Prostate gland (tissue), 2 donors: ENCODE data around the gene WNT8A. TPM values are rescaled to one million over a fixed set of nuclear protein-coding genes. Genes with fewer than 3 reads are reported as not detected.

ENCODE experiments used
- DNase-seq: peaks from one replicate; pipeline ENCODE4 v3.0.0-alpha.2; 2019; ENCODE audit warnings: low spot score
- H3K27ac ChIP-seq, 2 donors: fragments of 200-600 bp; sonication (generic); 2 replicates each; pipeline ENCODE4 v1.5.1; 2017 to 2019
- H3K27me3 ChIP-seq: fragments of 200-600 bp; sonication (generic); replicated peaks from 2 replicates; pipeline ENCODE4 v1.5.1; 2019; ENCODE audit not compliant: insufficient read depth
- H3K36me3 ChIP-seq, 2 donors: fragments of 200-600 bp; sonication (generic); 1 replicate in 1 of 2; 2 replicates in 1 of 2; pipeline versions ENCODE4 v1.5.1 to v1.8.1; 2017 to 2019
- H3K4me1 ChIP-seq: fragments of 200-600 bp; sonication (generic); replicated peaks from 2 replicates; pipeline ENCODE4 v1.5.1; 2019
- H3K4me3 ChIP-seq, 2 donors: fragments of 200-600 bp; sonication (generic); 2 replicates each; pipeline ENCODE4 v1.5.1; 2017 to 2019
- H3K9me3 ChIP-seq: fragments of 200-600 bp; sonication (generic); 2 replicates; pipeline ENCODE4 v1.5.1; 2017
- POLR2A ChIP-seq: fragments of 450-650 bp; IDR thresholded peaks from one replicate; pipeline ENCODE4 v1.6.1; 2016; ENCODE audit warnings: antibody characterized with exemption, mild to moderate bottlenecking
- POLR2AphosphoS5 ChIP-seq: sonication (generic); formaldehyde crosslinking; IDR thresholded peaks from one replicate; pipeline ENCODE4 v1.6.1; 2017; ENCODE audit warnings: antibody characterized with exemption
- WGBS: methylation state at CpG from one replicate; pipeline ENCODE4 v1.1.5; 2018; 5-methylcytosine and 5-hydroxymethylcytosine counted together
- intact Hi-C: fragments of 100-400 bp; cut with DNase I; formaldehyde crosslinking; loops from one replicate; pipeline ENCODE4 v1.14.2; 2022
- total RNA-seq, 2 donors: library from RNA; depleted of rRNA; stranded (reverse); fragments of >200 nt; gene quantifications; one replicate each; pipeline ENCODE4 v1.1.0, GENCODE V29; 2016
- TF ChIP-seq, protein P1 (sequence below), 4 experiments: fragments of 200-600 bp in 2 of 4; fragments of 450-650 bp in 2 of 4; sonication (generic) in 2 of 4; IDR thresholded peaks; 1 replicate in 3 of 4; 2 replicates in 1 of 4; pipeline ENCODE4 v1.5.1; 2016 to 2019; ENCODE audit warnings: antibody characterized with exemption in 4 of 4, mild to moderate bottlenecking in 2 of 4, moderate library complexity in 2 of 4

Gene WNT8A
- total RNA-seq, 2 donors from 2014 or later: 1.1 TPM; not detected in 1

DNA sequence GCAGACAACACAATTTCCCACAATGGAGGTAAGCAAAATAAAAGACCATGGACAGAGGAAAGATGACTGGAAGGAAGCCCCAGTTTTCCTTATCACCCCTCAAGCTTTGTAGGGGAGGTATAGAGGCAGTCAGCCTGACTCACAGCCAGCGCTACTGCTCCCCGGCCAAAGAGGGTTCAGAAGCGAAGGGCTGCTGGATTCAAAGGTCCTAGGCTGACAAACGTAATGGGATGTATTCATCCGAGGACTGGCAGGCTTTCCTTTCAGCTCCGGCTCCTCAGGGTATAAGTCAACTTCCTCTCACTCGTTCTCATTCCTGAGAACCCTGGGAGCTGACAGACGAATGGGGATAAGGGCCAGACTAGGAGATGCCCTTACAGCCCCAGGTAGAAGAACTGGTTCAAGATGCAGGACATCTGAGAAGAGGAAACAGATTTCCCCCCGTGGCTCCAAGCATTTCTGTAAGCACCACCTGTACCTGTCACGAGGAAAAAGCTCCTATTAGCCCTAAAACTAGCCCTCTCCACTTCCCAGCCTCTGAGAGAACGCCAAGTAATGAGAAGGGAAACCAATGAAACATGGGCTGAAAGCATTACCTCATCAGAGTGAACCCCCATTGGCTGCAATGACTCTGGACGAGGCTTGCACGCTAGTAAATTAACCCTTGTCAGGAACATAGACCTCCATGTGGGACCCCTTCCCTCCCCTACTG is 28.8 kb upstream of the WNT8A start:
- TF ChIP-seq POLR2A (no peak), POLR2AphosphoS5 (no peak)
- TF ChIP-seq, protein P1, sequence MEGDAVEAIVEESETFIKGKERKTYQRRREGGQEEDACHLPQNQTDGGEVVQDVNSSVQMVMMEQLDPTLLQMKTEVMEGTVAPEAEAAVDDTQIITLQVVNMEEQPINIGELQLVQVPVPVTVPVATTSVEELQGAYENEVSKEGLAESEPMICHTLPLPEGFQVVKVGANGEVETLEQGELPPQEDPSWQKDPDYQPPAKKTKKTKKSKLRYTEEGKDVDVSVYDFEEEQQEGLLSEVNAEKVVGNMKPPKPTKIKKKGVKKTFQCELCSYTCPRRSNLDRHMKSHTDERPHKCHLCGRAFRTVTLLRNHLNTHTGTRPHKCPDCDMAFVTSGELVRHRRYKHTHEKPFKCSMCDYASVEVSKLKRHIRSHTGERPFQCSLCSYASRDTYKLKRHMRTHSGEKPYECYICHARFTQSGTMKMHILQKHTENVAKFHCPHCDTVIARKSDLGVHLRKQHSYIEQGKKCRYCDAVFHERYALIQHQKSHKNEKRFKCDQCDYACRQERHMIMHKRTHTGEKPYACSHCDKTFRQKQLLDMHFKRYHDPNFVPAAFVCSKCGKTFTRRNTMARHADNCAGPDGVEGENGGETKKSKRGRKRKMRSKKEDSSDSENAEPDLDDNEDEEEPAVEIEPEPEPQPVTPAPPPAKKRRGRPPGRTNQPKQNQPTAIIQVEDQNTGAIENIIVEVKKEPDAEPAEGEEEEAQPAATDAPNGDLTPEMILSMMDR (IDR thresholded peaks at IDR 0.05): no peak
- DNase-seq: no peak
- intact Hi-C loops: no loop called here

DNA sequence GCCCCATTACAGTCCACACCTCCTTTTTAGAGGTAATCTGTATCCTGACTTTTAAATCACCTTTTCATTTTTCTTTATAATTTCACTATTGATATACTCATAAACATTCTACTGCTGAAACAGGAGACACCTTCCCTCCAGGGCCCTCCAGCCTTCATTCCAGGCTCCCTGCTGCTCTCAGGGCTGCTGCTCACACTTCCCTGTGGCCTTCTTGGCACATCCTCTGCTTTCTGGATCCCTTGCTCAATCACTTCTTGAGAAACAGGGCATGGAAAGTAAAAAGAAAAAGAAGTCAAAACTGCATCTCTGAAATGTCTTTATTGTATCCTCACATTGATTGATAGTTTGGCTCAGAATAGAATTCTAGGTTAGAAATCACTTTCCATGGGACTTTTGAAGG is 19.3 kb upstream of the WNT8A start:
- Histone ChIP-seq H3K9me3 (no peaks in the 10 kb centered on the region), H3K27ac (no peak overlapping the region), H3K27me3 (no peaks in the 10 kb centered on the region), H3K4me1 (no peaks in the 10 kb centered on the region), H3K36me3 (no peaks in the 10 kb centered on the region), H3K4me3 (no peak overlapping the region)
- DNase-seq: no peak
- intact Hi-C loops: no loop called here
- no peak for TF ChIP-seq POLR2A
- TF ChIP-seq, protein P1 (IDR thresholded peaks at IDR 0.05): no peak
- TF ChIP-seq POLR2AphosphoS5: no peak

More for the DNA sequence above, 28.8 kb upstream of the WNT8A start:
- Histone ChIP-seq H3K4me3 (no peak overlapping the region), H3K27ac (no peak overlapping the region), H3K27me3 (no peaks in the 10 kb centered on the region), H3K36me3 (no peaks in the 10 kb centered on the region), H3K9me3 (no peaks in the 10 kb centered on the region), H3K4me1 (no peaks in the 10 kb centered on the region)
- WGBS: 24% methylated on average over 13 of the region's 13 CpGs

DNA sequence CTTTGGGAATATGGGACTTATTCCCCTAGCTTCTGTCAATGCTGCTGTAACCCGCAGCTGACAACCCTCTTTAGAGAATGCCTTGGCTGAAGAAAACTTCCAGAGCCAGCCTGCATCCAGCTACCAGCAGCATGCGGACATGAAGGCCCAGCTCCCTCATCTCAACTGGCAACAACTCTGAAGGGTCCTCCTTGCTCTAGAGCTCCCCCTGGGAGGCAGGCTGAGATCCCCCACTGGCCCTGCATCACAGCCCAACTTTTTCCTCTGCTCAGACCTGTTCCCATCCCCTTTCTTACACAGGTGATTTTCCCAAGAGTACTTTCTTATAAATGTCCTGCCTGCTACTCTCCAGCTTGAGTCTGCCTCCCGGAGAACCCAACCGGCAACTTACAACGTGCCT is 18.7 kb upstream of the WNT8A start:
- H3K9me3 ChIP-seq: no peaks in the 10 kb centered on the region
- H3K27me3 ChIP-seq: no peaks in the 10 kb centered on the region
- H3K36me3 ChIP-seq: no peaks in the 10 kb centered on the region
- no peak for DNase-seq
- no peak overlapping the region for H3K4me3 ChIP-seq
- 60% methylated on average over 5 of the region's 5 CpGs for WGBS
- no peaks in the 10 kb centered on the region for H3K4me1 ChIP-seq
- intact Hi-C loops: loop anchor here (5.0 kb wide), 1 partner anchor 288 kb away; no protein-coding TSS in a partner anchor
- TF ChIP-seq, protein P1 (IDR thresholded peaks at IDR 0.05): no peak
- no peak for TF ChIP-seq POLR2AphosphoS5
- TF ChIP-seq POLR2A: no peak
- H3K27ac ChIP-seq: no peak overlapping the region

DNA sequence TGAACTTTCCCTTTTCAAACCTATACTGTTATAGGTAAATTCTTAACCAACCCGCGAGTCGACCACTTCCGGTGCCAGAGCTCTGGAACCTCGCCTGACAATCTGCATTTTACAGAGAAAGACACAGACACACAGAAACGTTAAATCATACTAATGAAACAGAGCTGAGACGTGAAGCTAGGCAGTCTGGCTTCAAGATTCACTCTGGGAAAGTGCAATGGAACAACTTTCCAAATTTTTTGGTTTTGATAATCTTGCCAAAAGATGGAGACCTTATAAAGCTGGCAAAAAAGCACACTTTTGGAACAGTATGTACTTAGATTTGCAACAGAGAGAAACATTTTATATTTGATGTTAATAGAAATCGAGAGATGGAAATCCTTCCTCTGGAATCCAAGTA is 15.9 kb upstream of the WNT8A start:
- Histone ChIP-seq H3K36me3 (no peaks in the 10 kb centered on the region), H3K27me3 (no peaks in the 10 kb centered on the region), H3K27ac (no peak overlapping the region), H3K9me3 (no peaks in the 10 kb centered on the region), H3K4me3 (no peak overlapping the region), H3K4me1 (no peaks in the 10 kb centered on the region)
- 65% methylated on average over 8 of the region's 8 CpGs for WGBS
- no peak for DNase-seq
- TF ChIP-seq POLR2A (no peak), POLR2AphosphoS5 (no peak)
- TF ChIP-seq, protein P1 (IDR thresholded peaks at IDR 0.05): no peak
- intact Hi-C loops: loop anchor here (2.0 to 5.0 kb wide), 2 partner anchors 31 to 291 kb away; no protein-coding TSS in a partner anchor
